Kidney epithelial cell (primary cell): ENCODE results near the gene GFPT1. TPM values are rescaled to one million over a fixed set of nuclear protein-coding genes. Genes with fewer than 3 reads are reported as not detected.
A peak's percentile ranks its signal among the peaks of the same experiment; 100 is the strongest.

Experiments
- DNase-seq: peaks from one replicate; pipeline ENCODE4 v3.0.0-alpha.2; 2010; ENCODE audit warnings: low read depth
- H3K27me3 ChIP-seq: 2 replicates; pipeline ENCODE4 v1.6.0; 2011; ENCODE audit warnings: low read length; ENCODE audit not compliant: control insufficient read depth, insufficient read depth
- H3K36me3 ChIP-seq: 2 replicates; pipeline ENCODE4 v1.5.1; 2011; ENCODE audit warnings: low read length; ENCODE audit not compliant: control insufficient read depth, insufficient read depth
- H3K4me3 ChIP-seq: 2 replicates; pipeline ENCODE4 v1.5.1; 2011; ENCODE audit warnings: low read depth, mild to moderate bottlenecking, control low read depth, low read length
- total RNA-seq: library from RNA; depleted of rRNA; stranded (reverse); fragments of >200 nt; gene quantifications from 2 replicates; pipeline ENCODE4 v1.2.3, GENCODE V29; 2015
- TF ChIP-seq, protein P1 (sequence below): IDR thresholded peaks from 2 replicates; pipeline ENCODE4 v1.5.1; 2011; ENCODE audit warnings: mild to moderate bottlenecking, moderate library complexity, low read length, control low read depth, inconsistent platforms; ENCODE audit not compliant: insufficient read depth, poor library complexity, severe bottlenecking

GFPT1 gene
- total RNA-seq, 1 donor from 2014 or later = 59.5 TPM

GRCh38 chr2:69296421-69296820, 90.6 kb downstream of the GFPT1 start:
- TF ChIP-seq, protein P1, sequence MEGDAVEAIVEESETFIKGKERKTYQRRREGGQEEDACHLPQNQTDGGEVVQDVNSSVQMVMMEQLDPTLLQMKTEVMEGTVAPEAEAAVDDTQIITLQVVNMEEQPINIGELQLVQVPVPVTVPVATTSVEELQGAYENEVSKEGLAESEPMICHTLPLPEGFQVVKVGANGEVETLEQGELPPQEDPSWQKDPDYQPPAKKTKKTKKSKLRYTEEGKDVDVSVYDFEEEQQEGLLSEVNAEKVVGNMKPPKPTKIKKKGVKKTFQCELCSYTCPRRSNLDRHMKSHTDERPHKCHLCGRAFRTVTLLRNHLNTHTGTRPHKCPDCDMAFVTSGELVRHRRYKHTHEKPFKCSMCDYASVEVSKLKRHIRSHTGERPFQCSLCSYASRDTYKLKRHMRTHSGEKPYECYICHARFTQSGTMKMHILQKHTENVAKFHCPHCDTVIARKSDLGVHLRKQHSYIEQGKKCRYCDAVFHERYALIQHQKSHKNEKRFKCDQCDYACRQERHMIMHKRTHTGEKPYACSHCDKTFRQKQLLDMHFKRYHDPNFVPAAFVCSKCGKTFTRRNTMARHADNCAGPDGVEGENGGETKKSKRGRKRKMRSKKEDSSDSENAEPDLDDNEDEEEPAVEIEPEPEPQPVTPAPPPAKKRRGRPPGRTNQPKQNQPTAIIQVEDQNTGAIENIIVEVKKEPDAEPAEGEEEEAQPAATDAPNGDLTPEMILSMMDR = no peak
- DNase-seq = no peak
- no peaks in the 10 kb centered on the region for H3K27me3 ChIP-seq
- H3K36me3 ChIP-seq = no peaks in the 10 kb centered on the region
- no peak overlapping the region for H3K4me3 ChIP-seq

GRCh38 chr2:69292256-69292655, 94.8 kb downstream of the GFPT1 start:
- no peak overlapping the region for H3K4me3 ChIP-seq
- no peaks in the 10 kb centered on the region for H3K27me3 ChIP-seq
- H3K36me3 ChIP-seq = no peaks in the 10 kb centered on the region
- TF ChIP-seq, protein P1 = no peak
- no peak for DNase-seq

DNA sequence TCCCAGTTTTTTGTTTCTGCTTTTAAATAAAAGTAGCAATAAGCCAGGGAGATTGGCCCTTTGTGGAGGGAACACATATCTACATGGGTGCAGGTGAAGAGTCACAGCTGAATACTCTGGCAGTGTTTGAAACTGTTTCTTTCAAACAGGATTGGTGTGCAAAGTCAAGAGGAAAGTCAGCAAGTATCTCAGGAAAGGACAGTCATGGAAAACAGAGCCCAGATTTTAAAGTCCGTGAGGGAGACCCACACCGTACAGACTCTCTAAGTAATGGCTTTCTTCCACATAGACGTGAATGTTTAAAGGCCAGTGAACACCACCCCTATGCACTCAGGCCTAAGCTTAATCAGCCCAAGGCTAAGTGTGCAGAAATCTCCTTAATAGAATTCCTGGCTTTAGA, 95.3 kb downstream of the GFPT1 start:
- H3K27me3 ChIP-seq = no peaks in the 10 kb centered on the region
- H3K36me3 ChIP-seq = no peaks in the 10 kb centered on the region
- no peak overlapping the region for H3K4me3 ChIP-seq
- TF ChIP-seq, protein P1 = no peak
- DNase-seq = no peak

DNA sequence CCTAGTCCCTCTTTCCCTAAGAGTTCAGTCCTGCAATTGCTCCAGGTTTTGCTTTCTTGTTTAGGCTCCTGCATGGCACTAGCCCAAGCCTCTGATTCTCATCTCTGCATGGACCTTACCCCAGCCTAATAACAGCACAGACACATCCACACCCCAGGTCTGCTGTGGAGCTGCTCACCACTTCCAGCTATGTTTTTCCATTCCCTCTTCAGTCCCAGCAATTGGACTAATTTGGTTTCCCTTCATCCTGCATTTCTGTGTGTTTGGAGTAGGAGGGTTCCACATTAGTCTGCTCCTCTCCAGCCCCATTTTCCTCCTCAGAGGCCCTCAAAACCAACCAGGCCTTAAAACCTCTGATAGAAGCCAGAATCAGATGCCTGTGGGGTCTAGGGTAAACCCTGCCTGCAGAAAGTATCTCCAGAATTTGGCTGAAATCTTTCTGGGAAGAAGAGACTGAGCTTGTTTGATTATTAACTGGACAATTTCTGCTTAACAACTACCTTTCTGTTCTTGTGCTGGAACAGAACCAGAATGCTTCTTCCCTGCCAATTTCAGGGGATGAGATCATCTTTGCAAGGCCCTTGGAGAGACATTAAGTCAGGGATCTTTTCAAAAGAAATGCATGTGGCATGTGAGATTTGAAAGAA, 95.9 kb downstream of the GFPT1 start:
- no peaks in the 10 kb centered on the region for H3K27me3 ChIP-seq
- no peaks in the 10 kb centered on the region for H3K36me3 ChIP-seq
- H3K4me3 ChIP-seq = no peak overlapping the region
- TF ChIP-seq, protein P1 = no peak
- peak; percentile 58 for DNase-seq

DNA sequence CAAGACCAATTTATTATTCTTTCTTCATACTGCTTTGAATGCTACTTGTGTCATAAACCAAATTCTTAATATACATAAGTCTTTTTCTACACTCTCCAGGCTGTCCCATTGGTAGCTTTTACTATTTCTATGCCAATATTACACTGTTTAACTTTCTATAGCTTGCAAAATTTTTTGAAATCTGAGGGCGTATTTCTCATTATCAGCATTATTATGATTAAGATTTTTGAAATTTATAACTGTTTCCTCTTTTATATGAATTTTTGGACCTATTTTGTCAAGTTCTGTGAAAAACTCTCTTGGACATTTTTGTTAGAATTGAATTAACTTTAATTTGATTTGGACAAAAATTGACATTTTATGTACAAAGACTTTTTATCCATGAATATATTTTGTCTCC, 98.6 kb downstream of the GFPT1 start:
- no peaks in the 10 kb centered on the region for H3K36me3 ChIP-seq

More for the DNA sequence above, 98.6 kb downstream of the GFPT1 start:
- Histone ChIP-seq H3K27me3 (no peaks in the 10 kb centered on the region), H3K4me3 (no peak overlapping the region)
- DNase-seq = no peak
- TF ChIP-seq, protein P1 = no peak
